Measurements from ENCODE around the gene THBS1.

The THBS1 gene

DNA sequence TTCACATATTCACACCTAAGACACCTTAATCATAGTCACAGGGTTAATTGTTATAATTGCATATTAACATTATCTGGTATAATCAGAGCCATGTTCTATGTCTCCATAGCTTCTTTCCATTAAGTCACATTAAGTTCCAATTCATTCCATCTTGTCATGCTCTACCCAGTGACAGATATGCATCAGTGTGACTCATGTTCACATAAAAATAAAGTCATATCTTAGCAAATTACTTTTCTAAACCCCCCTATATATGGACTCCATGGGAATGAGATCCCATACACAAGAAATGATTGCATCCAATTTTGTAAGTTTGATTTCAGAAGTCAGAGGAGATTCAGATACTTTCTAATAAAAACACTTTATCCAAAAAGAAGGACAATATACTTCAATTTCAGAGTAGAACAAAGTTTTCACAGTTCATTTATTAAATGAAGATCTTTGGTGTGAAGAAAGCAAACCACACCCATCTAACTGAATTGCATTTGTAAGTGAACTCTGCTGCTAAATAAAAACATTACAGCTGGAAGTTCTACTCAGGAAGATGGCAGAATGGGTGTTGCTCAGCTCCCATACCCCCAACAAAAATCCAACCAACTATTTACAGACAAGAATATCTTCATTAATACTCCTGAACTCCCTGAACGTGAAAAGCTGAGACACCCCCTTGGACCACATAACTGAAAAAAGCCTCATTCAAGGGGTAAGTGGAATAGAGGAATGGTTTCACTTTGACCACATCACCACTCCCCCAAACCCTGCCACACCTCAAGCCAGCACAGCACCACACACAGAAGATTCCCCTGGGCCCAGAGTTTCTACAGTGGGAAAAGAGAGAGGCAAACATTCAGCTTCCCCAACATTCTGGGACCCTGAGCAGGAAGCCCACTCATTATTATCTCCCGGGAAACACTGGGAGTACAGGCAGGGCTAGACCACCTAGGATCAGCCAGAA is 27.6 kb downstream of the THBS1 start:
- no peak for DNase-seq (ENCODE audit: low read depth)

- no peak for DNase-seq (ENCODE audit: low read depth)
Measured at GRCh38 chr15:39609166-39609916, 28.5 kb downstream of the THBS1 start.

- no peak for DNase-seq (ENCODE audit: low read depth)
Measured at GRCh38 chr15:39610665-39611064, 29.8 kb downstream of the THBS1 start.

GRCh38 chr15:39613271-39613670 is 32.4 kb downstream of the THBS1 start:
- DNase-seq (ENCODE audit: low read depth): no peak

GRCh38 chr15:39613861-39614260 is 33.0 kb downstream of the THBS1 start:
- DNase-seq (ENCODE audit: low read depth): no peak

GRCh38 chr15:39616731-39617455 is 36.0 kb downstream of the THBS1 start:
- DNase-seq (ENCODE audit: low read depth): no peak

DNA sequence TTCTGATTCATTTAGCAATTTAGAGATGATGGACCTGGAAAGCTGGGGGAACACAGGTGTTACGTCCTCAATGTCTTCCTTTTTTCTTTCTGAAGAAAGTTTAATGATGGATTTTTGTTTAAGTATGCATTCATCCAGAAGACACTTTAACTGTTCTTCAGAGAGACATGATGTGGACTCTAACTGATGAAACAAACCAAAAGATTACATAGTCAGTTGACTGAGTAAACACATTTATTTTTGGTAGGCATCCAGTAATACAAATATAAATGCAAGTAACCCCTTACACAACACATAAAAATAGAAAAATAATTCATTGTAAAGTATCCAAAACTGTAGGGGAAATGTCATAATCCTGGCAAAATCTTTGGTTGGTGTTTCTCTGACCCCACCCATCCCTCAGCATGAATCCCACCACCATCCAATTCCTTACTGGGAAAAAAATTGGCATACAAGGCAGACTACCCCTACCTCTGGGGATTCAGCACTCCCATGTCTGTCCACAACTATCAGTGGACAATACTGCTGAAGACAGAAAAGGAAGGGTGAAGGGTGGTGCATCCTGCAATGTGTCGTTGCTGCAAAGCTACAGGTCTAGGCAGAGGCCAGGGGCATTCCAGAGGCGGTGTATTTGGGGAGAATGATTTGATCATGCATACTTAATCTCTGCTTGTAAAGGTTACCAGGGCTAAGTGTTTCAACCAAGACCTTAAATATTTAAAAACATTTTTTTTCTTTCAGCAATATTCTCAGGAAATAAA is 37.4 kb downstream of the THBS1 start:
- DNase-seq (ENCODE audit: low read depth): no peak

- DNase-seq (ENCODE audit: low read depth): no peak
Measured at GRCh38 chr15:39621210-39621609, 40.3 kb downstream of the THBS1 start.

- DNase-seq (ENCODE audit: low read depth): no peak
Measured at GRCh38 chr15:39621976-39622375, 41.1 kb downstream of the THBS1 start.

DNA sequence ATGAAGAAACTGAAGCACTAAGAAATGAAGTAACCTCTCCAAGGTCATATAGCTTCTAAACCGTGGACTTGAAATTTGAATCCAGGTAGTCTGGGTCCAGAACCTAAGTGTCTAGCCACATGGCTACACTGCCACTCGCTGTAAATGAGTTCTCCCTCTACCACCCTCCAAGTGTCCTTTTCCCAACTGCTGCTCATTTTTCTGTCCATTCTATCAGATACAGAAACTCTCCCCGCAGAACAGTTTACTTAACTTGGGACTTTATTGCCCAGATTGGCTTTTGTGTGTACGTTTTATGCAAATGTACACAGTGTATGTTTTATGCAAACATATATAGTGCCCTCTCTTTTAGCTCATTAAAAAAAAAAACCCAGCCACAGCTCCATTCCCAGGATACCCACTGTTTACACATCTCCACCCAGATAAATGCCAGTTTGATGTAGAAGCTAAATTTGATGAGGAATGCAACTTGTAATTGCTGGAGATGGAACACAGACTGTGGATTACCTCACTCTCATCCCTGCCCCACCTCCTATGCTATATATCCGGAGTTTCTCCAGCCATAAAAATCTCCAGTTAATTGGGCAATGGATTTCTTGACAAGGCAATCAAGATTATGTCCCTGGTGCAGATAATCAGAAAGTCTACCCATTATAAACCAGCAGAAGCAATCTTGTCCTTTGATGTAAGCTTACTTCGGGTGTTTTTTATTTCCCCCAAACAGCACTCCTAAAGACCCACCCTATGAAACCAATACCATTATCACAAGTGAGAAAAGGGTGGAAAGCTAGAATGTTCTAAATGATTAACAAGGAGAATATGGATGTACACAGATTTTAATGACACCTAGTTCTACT is 42.0 kb downstream of the THBS1 start:
- no peak for DNase-seq (ENCODE audit: low read depth)

GRCh38 chr15:39623529-39623931 is 42.7 kb downstream of the THBS1 start:
- DNase-seq (ENCODE audit: low read depth): no peak

DNA sequence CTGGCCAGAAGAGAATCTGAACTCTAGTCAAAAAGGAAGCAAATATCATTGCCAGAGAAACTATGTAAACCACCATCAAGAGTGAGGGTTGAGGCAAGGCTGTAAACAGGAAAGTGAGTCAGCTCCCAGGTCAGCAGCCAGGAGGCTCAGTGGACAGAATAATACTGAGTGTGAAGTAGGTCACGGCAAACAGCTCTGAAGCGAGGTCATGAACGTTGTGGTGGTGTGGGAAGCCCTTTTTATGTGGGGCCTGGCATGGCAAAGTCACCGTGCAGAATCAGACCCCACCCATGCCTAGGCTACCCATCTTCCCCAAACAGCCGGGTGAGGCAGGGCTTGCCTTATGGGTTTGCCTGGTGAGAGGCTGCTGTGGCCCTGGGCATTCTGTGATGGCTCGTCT is 43.9 kb downstream of the THBS1 start:
- DNase-seq (ENCODE audit: low read depth): peak; percentile 36

DNA sequence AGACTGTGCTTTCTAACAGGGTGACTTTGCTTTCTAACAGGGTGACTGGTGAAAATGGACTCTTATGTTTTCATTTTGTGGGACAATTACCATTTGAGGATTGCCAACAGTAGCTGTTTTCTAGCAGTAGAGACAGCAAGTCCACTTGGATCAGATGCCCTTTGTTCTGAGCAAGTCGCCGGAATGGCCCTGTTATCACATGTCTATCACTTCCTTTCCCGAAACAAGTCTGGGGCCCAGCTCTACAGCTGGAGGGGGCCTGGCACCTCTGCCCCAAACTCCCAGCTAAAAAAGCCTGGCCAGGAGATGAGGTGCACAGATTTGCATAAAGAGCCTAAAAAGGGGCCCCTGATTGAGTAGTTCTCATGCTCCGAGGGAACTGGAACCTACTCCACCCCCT is 44.6 kb downstream of the THBS1 start:
- no peak for DNase-seq (ENCODE audit: low read depth)

DNA sequence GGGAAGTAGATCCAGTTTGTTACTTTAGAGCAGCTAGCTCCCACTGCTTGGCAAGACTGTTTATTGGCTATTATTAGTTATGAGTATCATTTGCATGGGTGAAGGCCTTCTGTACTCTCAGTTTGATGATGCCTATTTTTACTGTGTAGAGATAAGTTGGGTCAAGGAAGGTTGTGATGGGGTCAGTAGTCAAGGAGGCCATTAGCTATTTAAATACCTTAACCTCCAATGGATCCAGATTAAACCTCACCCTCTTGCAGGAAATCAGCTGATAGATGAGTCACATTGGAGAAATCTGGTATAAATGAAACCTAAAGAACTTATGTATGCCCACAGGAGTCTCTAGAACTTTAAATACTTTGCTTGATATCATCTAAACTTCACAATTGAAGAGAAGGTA is 45.0 kb downstream of the THBS1 start:
- DNase-seq (ENCODE audit: low read depth): no peak

GRCh38 chr15:39627451-39628143 is 46.7 kb downstream of the THBS1 start:
- no peak for DNase-seq (ENCODE audit: low read depth)

DNA sequence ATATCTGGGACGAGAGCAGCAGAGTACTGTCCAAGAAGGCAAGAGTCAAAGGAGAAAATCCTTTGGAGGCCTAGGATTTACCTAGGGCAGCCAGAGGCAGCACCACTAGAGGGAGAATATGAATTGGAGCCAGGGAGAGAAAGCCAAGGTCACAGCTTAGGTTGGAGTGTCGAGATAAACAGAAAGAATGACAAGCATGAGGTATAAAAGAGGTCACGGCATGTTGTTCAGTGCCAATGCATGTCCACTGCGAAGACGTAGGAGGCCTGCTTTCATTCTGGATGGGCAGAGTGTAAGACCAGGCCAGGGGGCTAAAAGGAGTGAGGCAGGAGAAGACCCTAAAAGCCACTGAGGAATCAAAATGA is 47.2 kb downstream of the THBS1 start:
- DNase-seq (ENCODE audit: low read depth): no peak

DNA sequence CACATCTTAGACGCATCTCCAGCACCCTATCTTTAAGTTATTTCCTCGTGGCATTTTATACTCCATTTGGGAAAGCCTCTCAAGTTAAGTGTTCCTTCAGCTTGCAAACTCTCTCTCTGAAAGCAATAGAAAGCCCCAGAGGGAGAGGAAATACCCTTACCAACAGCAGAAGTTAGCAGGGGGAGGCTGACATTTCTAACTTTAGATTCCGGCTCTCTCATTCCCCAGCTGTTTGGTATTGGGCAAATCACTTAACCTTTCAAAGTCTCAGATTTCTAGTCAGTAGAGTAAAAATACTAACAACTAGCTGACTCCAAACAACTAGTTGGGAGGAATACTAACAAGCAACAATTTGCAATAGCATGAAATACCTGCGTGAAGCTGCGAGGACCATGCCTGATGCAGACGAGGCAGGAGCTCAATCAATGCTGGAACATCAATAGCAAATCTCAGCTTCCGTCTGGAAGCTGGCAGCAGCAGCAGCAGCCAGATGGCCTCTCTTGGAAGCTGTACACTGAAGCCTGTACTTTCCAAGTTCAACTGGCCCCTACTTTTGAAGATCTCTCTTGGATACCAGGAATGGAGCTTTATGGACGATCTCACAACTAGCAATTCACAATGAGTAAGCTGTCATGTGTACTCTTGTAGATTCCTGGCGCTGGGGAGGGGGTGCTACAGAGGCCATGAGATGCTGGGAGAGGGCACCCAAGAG is 47.8 kb downstream of the THBS1 start:
- DNase-seq (ENCODE audit: low read depth): no peak

DNA sequence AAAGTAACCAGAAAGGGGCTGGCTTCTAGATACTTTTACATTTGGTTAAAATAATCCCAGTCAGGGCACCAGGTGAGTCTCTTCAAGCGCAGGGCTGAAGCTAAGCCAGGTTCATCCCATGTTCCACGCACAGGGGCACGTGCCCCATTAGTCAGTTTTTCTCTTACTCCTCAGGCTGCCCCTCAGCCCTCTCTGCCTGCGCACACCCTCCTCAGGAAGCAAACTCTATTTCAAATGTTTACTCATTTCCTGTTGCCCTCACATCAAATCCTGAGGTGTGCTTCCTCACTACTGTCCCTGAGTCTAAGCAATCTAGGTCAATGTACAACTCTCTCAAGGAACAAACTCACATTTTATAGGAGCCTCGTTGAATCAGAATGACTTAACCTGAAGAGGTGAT is 48.5 kb downstream of the THBS1 start:
- peak; percentile 65 for DNase-seq (ENCODE audit: low read depth)

- DNase-seq (ENCODE audit: low read depth): no peak
Measured at GRCh38 chr15:39629906-39630305, 49.0 kb downstream of the THBS1 start.

GRCh38 chr15:39631357-39631756 is 50.5 kb downstream of the THBS1 start:
- peak; percentile 35 for DNase-seq (ENCODE audit: low read depth)

All from stimulated activated CD4-positive, alpha-beta T cell treated with anti-CD3 and anti-CD28 coated beads, Interleukin-2, amount 100 ng/mL, for 4 hours (primary cell).